SU-DHL-6 (cell line): ENCODE data around the gene PITX2.

Experiments
- H2AFZ ChIP-seq: fragments of 200-600 bp; sonication (generic); 2 replicates; pipeline ENCODE4 v1.6.1; 2014; ENCODE audit warnings: low read depth, mild to moderate bottlenecking, moderate library complexity, mixed read lengths, antibody characterized with exemption, low read length; ENCODE audit not compliant: severe bottlenecking
- H3F3A ChIP-seq: fragments of 200-600 bp; shearing (Covaris generic); 2 replicates; pipeline ENCODE4 v1.6.0; 2016; ENCODE audit warnings: antibody characterized with exemption, mild to moderate bottlenecking; ENCODE audit not compliant: insufficient read depth
- H3K27ac ChIP-seq: fragments of 200-600 bp; sonication (generic); 2 replicates; pipeline ENCODE4 v1.5.1; 2016; ENCODE audit warnings: low read depth, mild to moderate bottlenecking, low read length, moderate library complexity, mixed read lengths
- H3K27me3 ChIP-seq: fragments of 200-600 bp; sonication (generic), shearing (Covaris generic); 2 replicates; pipeline ENCODE4 v1.6.0; 2014; ENCODE audit warnings: mild to moderate bottlenecking, low read length
- H3K36me3 ChIP-seq: fragments of 200-600 bp; sonication (generic); 2 replicates; pipeline ENCODE4 v1.6.1; 2014; ENCODE audit warnings: mild to moderate bottlenecking, low read length, mixed read lengths
- H3K4me2 ChIP-seq: fragments of 300-600, 200-600 bp; shearing (Covaris generic), sonication (generic); 2 replicates; pipeline ENCODE4 v1.6.0; 2014; ENCODE audit warnings: low read length, low read depth, mild to moderate bottlenecking; ENCODE audit not compliant: poor library complexity, severe bottlenecking
- H3K4me3 ChIP-seq: fragments of 200-600 bp; sonication (generic); 2 replicates; pipeline ENCODE4 v1.5.1; 2014; ENCODE audit warnings: antibody characterized with exemption, low read length, mild to moderate bottlenecking, mixed read lengths; ENCODE audit not compliant: insufficient read depth, poor library complexity, severe bottlenecking
- H3K79me2 ChIP-seq: fragments of 200-600 bp; sonication (generic); 2 replicates; pipeline ENCODE4 v1.6.1; 2014; ENCODE audit warnings: mild to moderate bottlenecking, low read length, moderate library complexity; ENCODE audit not compliant: insufficient read depth
- H3K9ac ChIP-seq: fragments of 200-600 bp; sonication (generic); 2 replicates; pipeline ENCODE4 v1.7.0; 2014; ENCODE audit warnings: mild to moderate bottlenecking, low read length
- H3K9me2 ChIP-seq: fragments of 200-600 bp; sonication (generic); replicated peaks from 2 replicates; pipeline ENCODE4 v1.6.1; 2014; ENCODE audit warnings: low read length; ENCODE audit not compliant: insufficient read depth
- H3K9me3 ChIP-seq: fragments of 200-600 bp; sonication (generic); 2 replicates; pipeline ENCODE4 v1.6.1; 2014; ENCODE audit warnings: low read length, mixed read lengths; ENCODE audit not compliant: insufficient read depth
- H4K20me1 ChIP-seq: fragments of 200-600 bp; sonication (generic); 2 replicates; pipeline ENCODE4 v1.6.1; 2014; ENCODE audit warnings: low read depth, mild to moderate bottlenecking, antibody characterized with exemption, low read length, moderate library complexity, mixed read lengths
- EZH2phosphoT487 ChIP-seq: fragments of 200-600 bp; sonication (generic), shearing (Covaris generic); conservative IDR thresholded peaks from 2 replicates; pipeline ENCODE4 v1.6.1; 2018; ENCODE audit warnings: mild to moderate bottlenecking, antibody characterized with exemption, low read length, moderate library complexity, mixed read lengths
- TF ChIP-seq, protein P1 (sequence below): fragments of 200-600 bp; sonication (generic); IDR thresholded peaks from one replicate; pipeline ENCODE4 v1.5.1; 2017; ENCODE audit warnings: antibody characterized with exemption, mild to moderate bottlenecking, low read length, moderate library complexity; ENCODE audit not compliant: insufficient read depth, poor library complexity, severe bottlenecking

PITX2 gene

GRCh38 chr4:110626532-110627153, 3.8 kb upstream of the PITX2 start:
- H4K20me1 ChIP-seq = no peaks in the 10 kb centered on the region
- no peaks in the 10 kb centered on the region for H3K9me2 ChIP-seq
- H3K4me2 ChIP-seq = no peak overlapping the region
- TF ChIP-seq, protein P1, sequence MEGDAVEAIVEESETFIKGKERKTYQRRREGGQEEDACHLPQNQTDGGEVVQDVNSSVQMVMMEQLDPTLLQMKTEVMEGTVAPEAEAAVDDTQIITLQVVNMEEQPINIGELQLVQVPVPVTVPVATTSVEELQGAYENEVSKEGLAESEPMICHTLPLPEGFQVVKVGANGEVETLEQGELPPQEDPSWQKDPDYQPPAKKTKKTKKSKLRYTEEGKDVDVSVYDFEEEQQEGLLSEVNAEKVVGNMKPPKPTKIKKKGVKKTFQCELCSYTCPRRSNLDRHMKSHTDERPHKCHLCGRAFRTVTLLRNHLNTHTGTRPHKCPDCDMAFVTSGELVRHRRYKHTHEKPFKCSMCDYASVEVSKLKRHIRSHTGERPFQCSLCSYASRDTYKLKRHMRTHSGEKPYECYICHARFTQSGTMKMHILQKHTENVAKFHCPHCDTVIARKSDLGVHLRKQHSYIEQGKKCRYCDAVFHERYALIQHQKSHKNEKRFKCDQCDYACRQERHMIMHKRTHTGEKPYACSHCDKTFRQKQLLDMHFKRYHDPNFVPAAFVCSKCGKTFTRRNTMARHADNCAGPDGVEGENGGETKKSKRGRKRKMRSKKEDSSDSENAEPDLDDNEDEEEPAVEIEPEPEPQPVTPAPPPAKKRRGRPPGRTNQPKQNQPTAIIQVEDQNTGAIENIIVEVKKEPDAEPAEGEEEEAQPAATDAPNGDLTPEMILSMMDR = no peak
- no peak for TF ChIP-seq EZH2phosphoT487
- no peaks in the 10 kb centered on the region for H3K9me3 ChIP-seq
- H2AFZ ChIP-seq = no peak overlapping the region
- H3K27ac ChIP-seq = no peak overlapping the region
- no peaks in the 10 kb centered on the region for H3F3A ChIP-seq
- no peak overlapping the region for H3K4me3 ChIP-seq
- H3K79me2 ChIP-seq = no peaks in the 10 kb centered on the region
- H3K36me3 ChIP-seq = no peaks in the 10 kb centered on the region
- no peaks in the 10 kb centered on the region for H3K27me3 ChIP-seq
- H3K9ac ChIP-seq = no peak overlapping the region

DNA sequence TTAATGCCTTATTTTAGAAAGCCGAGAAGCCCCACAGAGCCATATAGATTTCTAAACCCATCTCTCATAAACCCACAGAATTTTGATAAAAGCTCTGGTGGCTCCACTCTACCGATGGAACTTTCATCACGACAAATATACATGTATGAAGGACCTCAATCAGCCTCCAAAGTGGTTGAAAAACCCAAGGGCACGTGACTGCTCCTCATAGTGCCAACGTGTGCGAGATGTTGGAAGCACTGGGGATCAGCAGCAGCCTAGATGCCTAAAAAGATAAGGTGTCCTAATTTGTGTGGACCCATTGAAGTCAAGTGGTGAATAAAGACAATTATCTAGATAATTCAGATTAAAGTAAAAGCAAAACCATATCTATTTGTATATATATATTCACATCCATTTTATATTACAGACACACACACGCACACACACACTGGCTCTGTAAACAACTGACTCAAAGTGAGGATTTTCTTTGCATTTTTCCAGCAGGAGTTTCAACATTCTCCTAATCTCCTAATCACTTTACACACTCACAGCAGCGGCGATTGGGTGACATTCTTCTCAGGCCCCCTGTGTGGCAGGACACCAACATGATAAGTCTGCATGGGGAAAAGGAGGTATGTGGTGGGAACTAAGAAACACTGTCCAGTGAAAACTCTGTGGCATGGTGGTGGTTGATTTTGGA, 2.8 kb upstream of the PITX2 start:
- Histone ChIP-seq H3K9me3 (no peaks in the 10 kb centered on the region), H3F3A (no peaks in the 10 kb centered on the region), H3K4me3 (no peak overlapping the region), H3K27ac (no peak overlapping the region), H3K9me2 (no peaks in the 10 kb centered on the region), H3K36me3 (no peaks in the 10 kb centered on the region), H2AFZ (no peak overlapping the region), H4K20me1 (no peaks in the 10 kb centered on the region), H3K79me2 (no peaks in the 10 kb centered on the region), H3K4me2 (no peak overlapping the region), H3K9ac (no peak overlapping the region), H3K27me3 (no peaks in the 10 kb centered on the region)
- TF ChIP-seq, protein P1 = no peak
- no peak for TF ChIP-seq EZH2phosphoT487

- no peaks in the 10 kb centered on the region for H3K79me2 ChIP-seq
- no peak overlapping the region for H3K9ac ChIP-seq
- H4K20me1 ChIP-seq = no peaks in the 10 kb centered on the region
- no peaks in the 10 kb centered on the region for H3K9me3 ChIP-seq
- no peaks in the 10 kb centered on the region for H3K27me3 ChIP-seq
- no peaks in the 10 kb centered on the region for H3K9me2 ChIP-seq
- no peaks in the 10 kb centered on the region for H3F3A ChIP-seq
- no peak overlapping the region for H3K4me2 ChIP-seq
- H2AFZ ChIP-seq = no peak overlapping the region
- H3K4me3 ChIP-seq = no peak overlapping the region
- no peak overlapping the region for H3K27ac ChIP-seq
- no peaks in the 10 kb centered on the region for H3K36me3 ChIP-seq
- TF ChIP-seq, protein P1 = no peak
- no peak for TF ChIP-seq EZH2phosphoT487
Measured at GRCh38 chr4:110624904-110625494, 2.1 kb upstream of the PITX2 start.
